ENCODE results near the gene GTPBP3. TPM values are rescaled to one million over a fixed set of nuclear protein-coding genes. Genes with fewer than 3 reads are reported as not detected.

GTPBP3 gene
- 10.6 and 11.1 TPM in 2 replicates for total RNA-seq

GRCh38 chr19:17336872-17337674, at the start of gene GTPBP3:
TSS of gene GTPBP3 (plus strand) at chr19:17337553. CDS start at chr19:17337612, 59 bp downstream.

GRCh38 chr19:17303167-17303939, 34.0 kb upstream of the GTPBP3 start, which contains the start of gene ABHD8:
TSS of gene ABHD8 (minus strand) at chr19:17303425. CDS start at chr19:17301616, 1,809 bp downstream.

GRCh38 chr19:17305517-17306284, 31.7 kb upstream of the GTPBP3 start, which contains the start of gene MRPL34:
TSS of gene MRPL34 (plus strand) at chr19:17305872. CDS start at chr19:17305893, 21 bp downstream.

GRCh38 chr19:17309198-17309964, 28.0 kb upstream of the GTPBP3 start, which contains the start of gene DDA1:
TSS of gene DDA1 (plus strand) at chr19:17309563. CDS start at chr19:17309655, 92 bp downstream.

GRCh38 chr19:17334414-17335409, 2.6 kb upstream of the GTPBP3 start, which contains the start of gene ANO8:
TSS of gene ANO8 (minus strand) at chr19:17334855. CDS start at chr19:17334670, 185 bp downstream.

GRCh38 chr19:17376935-17377600, 39.7 kb downstream of the GTPBP3 start, which contains the start of gene PLVAP:
TSS of gene PLVAP (minus strand) at chr19:17377342. CDS start at chr19:17377288, 54 bp downstream.

Other genes starting within 250 kb of the GTPBP3 start
- gene USE1, start 122.2 kb upstream of the GTPBP3 start, total RNA-seq: 25.7 and 26.2 TPM in 2 replicates
- 1.1 and 2.7 TPM in 2 replicates for gene OCEL1, start 111.3 kb upstream of the GTPBP3 start, total RNA-seq
- gene NR2F6, start 91.6 kb upstream of the GTPBP3 start, total RNA-seq: 28.7 and 33.8 TPM in 2 replicates
- 0.13 and 0.25 TPM in 2 replicates for gene USHBP1, start 72.8 kb upstream of the GTPBP3 start, total RNA-seq
- 81.6 and 107 TPM in 2 replicates for gene BABAM1, start 70.1 kb upstream of the GTPBP3 start, total RNA-seq
- 0.13 and 0.19 TPM in 2 replicates for gene ANKLE1, start 55.7 kb upstream of the GTPBP3 start, total RNA-seq
- gene ABHD8, start 34.1 kb upstream of the GTPBP3 start, total RNA-seq: 8.6 and 8.8 TPM in 2 replicates
- 20.7 and 26.9 TPM in 2 replicates for gene MRPL34, start 31.7 kb upstream of the GTPBP3 start, total RNA-seq
- gene DDA1, start 28.0 kb upstream of the GTPBP3 start, total RNA-seq: 36.2 and 39.7 TPM in 2 replicates
- gene ANO8, start 2.7 kb upstream of the GTPBP3 start, total RNA-seq: 6.3 and 6.7 TPM in 2 replicates
- gene PLVAP, start 39.8 kb downstream of the GTPBP3 start, total RNA-seq: 0.31 and 0.92 TPM in 2 replicates
- gene CCDC194, start 56.6 kb downstream of the GTPBP3 start, total RNA-seq: 0.19 and 0.40 TPM in 2 replicates
- 28.2 and 79.7 TPM in 2 replicates for gene BST2, start 68.1 kb downstream of the GTPBP3 start, total RNA-seq
- 30.6 and 36.4 TPM in 2 replicates for gene MVB12A, start 82.5 kb downstream of the GTPBP3 start, total RNA-seq
- gene TMEM221, start 111.1 kb downstream of the GTPBP3 start, total RNA-seq: under 0.01 TPM in 1 of 2 replicates, not detected in the other
- not detected in 2 replicates for gene NXNL1, start 123.4 kb downstream of the GTPBP3 start, total RNA-seq
- 22.6 and 22.9 TPM in 2 replicates for gene SLC27A1, start 133.0 kb downstream of the GTPBP3 start, total RNA-seq
- gene PGLS, start 174.1 kb downstream of the GTPBP3 start, total RNA-seq: 42.6 and 43.1 TPM in 2 replicates
- gene COLGALT1, start 218.1 kb downstream of the GTPBP3 start, total RNA-seq: 59.1 and 66.6 TPM in 2 replicates

Data from aortic smooth muscle cell (primary cell).